ENCODE data around the gene RABL6. TPM values are rescaled to one million over a fixed set of nuclear protein-coding genes. Genes with fewer than 3 reads are reported as not detected.

Gene RABL6
- total RNA-seq, 3 donors from 2014 or later (not counting 1 experiment from before 2014, with no cell fraction given) = 72.7 to 82.5 (median 75.9) TPM

GRCh38 chr9:136824496-136825225 is 16.9 kb downstream of the RABL6 start:
- no peaks in the 10 kb centered on the region for H3K27me3 ChIP-seq (ENCODE audit: control insufficient read depth, insufficient read depth, low read length)
- H3K9me3 ChIP-seq (ENCODE audit: control insufficient read depth, insufficient read depth, low read length) = no peaks in the 10 kb centered on the region
- WGBS (ENCODE audit: insufficient coverage) = 93% methylated on average over 17 of the region's 21 CpGs
- Mint-ChIP-seq H3K4me1 (peaks cover 6 to 9% of the 10 kb centered on the region in 2 donors), H3K27me3 (ENCODE audit: low read depth in 2 of 2) (no peaks in the 10 kb centered on the region), H3K9me3 (no peaks in the 10 kb centered on the region), H3K36me3 (no peaks in the 10 kb centered on the region), H3K4me3 (no peak overlapping the region), H3K27ac (no peak overlapping the region)
- TF ChIP-seq CTCF (IDR thresholded peaks at IDR 0.05) = no peak
- H3K4me1 ChIP-seq (ENCODE audit: control insufficient read depth, insufficient read depth, low read length) = peaks cover 6% of the 10 kb centered on the region
- no peak for DNase-seq
- no peak for ATAC-seq
- peaks cover 21% of the 10 kb centered on the region for H3K36me3 ChIP-seq (ENCODE audit: control insufficient read depth, insufficient read depth, low read length)
- no peak overlapping the region for H3K27ac ChIP-seq (ENCODE audit: low read length)
- intact Hi-C loops (cut with micrococcal nuclease) = no loop called here
- H3K4me3 ChIP-seq (ENCODE audit: low read length) = no peak overlapping the region

- TF ChIP-seq CTCF (IDR thresholded peaks at IDR 0.05) = no peak
- H3K4me3 Mint-ChIP-seq = no peak overlapping the region
- H3K36me3 ChIP-seq (ENCODE audit: control insufficient read depth, insufficient read depth, low read length) = peaks cover 28% of the 10 kb centered on the region
These were observed 17.8 kb downstream of the RABL6 start for GRCh38 chr9:136825295-136826187.

GRCh38 chr9:136826188-136826541 is 18.4 kb downstream of the RABL6 start:
- intact Hi-C loops (cut with micrococcal nuclease) = no loop called here
- H3K4me1 Mint-ChIP-seq = peaks cover under 1 to 1% of the 10 kb centered on the region in 2 donors

More at GRCh38 chr9:136825295-136826187, 17.8 kb downstream of the RABL6 start:
- Histone ChIP-seq H3K27me3 (ENCODE audit: control insufficient read depth, insufficient read depth, low read length) (no peaks in the 10 kb centered on the region), H3K9me3 (ENCODE audit: control insufficient read depth, insufficient read depth, low read length) (no peaks in the 10 kb centered on the region), H3K4me1 (ENCODE audit: control insufficient read depth, insufficient read depth, low read length) (peaks cover 6% of the 10 kb centered on the region), H3K4me3 (ENCODE audit: low read length) (no peak overlapping the region), H3K27ac (ENCODE audit: low read length) (no peak overlapping the region)
- no peaks in the 10 kb centered on the region for H3K9me3 Mint-ChIP-seq
- DNase-seq = no peak
- no peak overlapping the region for H3K27ac Mint-ChIP-seq
- intact Hi-C loops (cut with micrococcal nuclease) = no loop called here
- WGBS (ENCODE audit: insufficient coverage) = 95% methylated on average over 44 of the region's 44 CpGs
- H3K36me3 Mint-ChIP-seq = no peaks in the 10 kb centered on the region
- ATAC-seq = no peak
- H3K27me3 Mint-ChIP-seq (ENCODE audit: low read depth in 2 of 2) = no peaks in the 10 kb centered on the region
- peaks cover 6 to 7% of the 10 kb centered on the region in 2 donors for H3K4me1 Mint-ChIP-seq

More at GRCh38 chr9:136826188-136826541, 18.4 kb downstream of the RABL6 start:
- no peaks in the 10 kb centered on the region for H3K27me3 Mint-ChIP-seq (ENCODE audit: low read depth in 2 of 2)
- no peaks in the 10 kb centered on the region for H3K9me3 ChIP-seq (ENCODE audit: control insufficient read depth, insufficient read depth, low read length)
- no peaks in the 10 kb centered on the region for H3K36me3 Mint-ChIP-seq
- peaks cover under 1% of the 10 kb centered on the region for H3K4me1 ChIP-seq (ENCODE audit: control insufficient read depth, insufficient read depth, low read length)
- H3K27me3 ChIP-seq (ENCODE audit: control insufficient read depth, insufficient read depth, low read length) = no peaks in the 10 kb centered on the region
- no peak overlapping the region for H3K27ac ChIP-seq (ENCODE audit: low read length)
- TF ChIP-seq CTCF (IDR thresholded peaks at IDR 0.05) = no peak
- no peaks in the 10 kb centered on the region for H3K9me3 Mint-ChIP-seq
- no peak overlapping the region for H3K4me3 Mint-ChIP-seq
- peaks cover 29% of the 10 kb centered on the region for H3K36me3 ChIP-seq (ENCODE audit: control insufficient read depth, insufficient read depth, low read length)
- ATAC-seq = no peak
- DNase-seq = no peak
- H3K4me3 ChIP-seq (ENCODE audit: low read length) = no peak overlapping the region
- WGBS (ENCODE audit: insufficient coverage) = 96% methylated on average over 17 of the region's 17 CpGs
- H3K27ac Mint-ChIP-seq = no peak overlapping the region
